Ovary (tissue), 9 donors: ENCODE results near the gene RHO. TPM values are rescaled to one million over a fixed set of nuclear protein-coding genes. Genes with fewer than 3 reads are reported as not detected.

Experiments
- DNase-seq, 5 donors: peaks; one replicate each; pipeline ENCODE4 v3.0.0-alpha.2; 2019 to 2020
- H3K27ac ChIP-seq, 2 donors: fragments of 200-600 bp; one replicate each; pipeline versions ENCODE4 v1.5.1 to v1.8.0; 2019 to 2022
- H3K27me3 ChIP-seq: fragments of 200-600 bp; one replicate; pipeline ENCODE4 v1.8.0; 2022
- H3K36me3 ChIP-seq: fragments of 200-600 bp; sonication (generic); one replicate; pipeline ENCODE4 v1.5.1; 2019
- H3K4me1 ChIP-seq: one replicate; pipeline ENCODE4 v1.8.1; 2013; ENCODE audit warnings: mild to moderate bottlenecking, moderate library complexity; ENCODE audit not compliant: insufficient read depth
- H3K4me3 ChIP-seq: fragments of 200-600 bp; sonication (generic); one replicate; pipeline ENCODE4 v1.5.1; 2017
- H3K9me3 ChIP-seq, 2 donors: fragments of 200-600 bp in 1 of 2; sonication (generic) in 1 of 2; one replicate each; pipeline versions ENCODE4 v1.5.1 to v1.8.1; 2013 to 2019; ENCODE audit warnings: mild to moderate bottlenecking in 1 of 2, moderate library complexity in 1 of 2
- EP300 ChIP-seq: sonication (generic); formaldehyde crosslinking; IDR thresholded peaks from one replicate; pipeline ENCODE4 v1.6.1; 2017; ENCODE audit warnings: antibody characterized with exemption
- POLR2A ChIP-seq: fragments of 450-650 bp; IDR thresholded peaks from one replicate; pipeline ENCODE4 v1.6.1; 2017; ENCODE audit warnings: antibody characterized with exemption, mild to moderate bottlenecking, moderate library complexity
- WGBS, 3 donors: extraction: QIAGEN DNeasy Blood & Tissue Kit in 1 of 3; methylation state at CpG; one replicate each; pipeline versions ENCODE4 v1.1.5 to v1.1.7; 2013 to 2017; 5-methylcytosine and 5-hydroxymethylcytosine counted together
- intact Hi-C, 4 donors: fragments of 100-400 bp; cut with DNase I; formaldehyde crosslinking; loops; one replicate each; pipeline versions ENCODE4 v1.11.0 to v1.15.1; 2022 to 2023
- polyA plus RNA-seq, 2 donors: library from polyadenylated mRNA; stranded (reverse); fragments of 200-250 nt in 1 of 2; fragments of 350-450 nt in 1 of 2; fragmentation: Illumina TruSeq in 1 of 2; extraction: RNeasy Lipid Tissue Mini Kit (QIAGEN cat#74804) in 1 of 2; gene quantifications; one replicate each; pipeline ENCODE4 v1.2.3, GENCODE V29; 2013 to 2014
- total RNA-seq, 7 donors: library from RNA; depleted of rRNA in 2 of 7; stranded (reverse); fragments of >200 nt in 2 of 7; fragmentation: NEBNext Ultra II Directional in 3 of 7; extraction: Animal tissue kit (Norgen Biotek cat#: 25700) in 3 of 7; gene quantifications; one replicate each; pipeline versions ENCODE4 v1.1.0 to v1.2.4, GENCODE V29; 2016 to 2023
- TF ChIP-seq, protein P1 (sequence below), 3 donors: fragments of 450-650 bp in 2 of 3; fragments of 200-600 bp in 1 of 3; IDR thresholded peaks; one replicate each; pipeline versions ENCODE4 v1.5.1 to v1.8.0; 2016 to 2022; ENCODE audit warnings: antibody characterized with exemption in 3 of 3, mild to moderate bottlenecking in 1 of 3
- donor health status: DM: no; HTN: no; CAD: no; lungs with moderate emphysema.
- donor health status: DM: no; HTN: no; CAD: no.
- donor health status: Bipolar disorder and iron deficiency.
- donor health status: DM: yes; HTN: yes; CAD: no.
- donor health status: DM: no; HTN: no; CAD: no.
- donor health status: DM: yes; HTN: yes; CAD: no.

The RHO gene
- total and polyA plus RNA-seq, 9 donors = 0.13 to 0.24 TPM; not detected in 7

DNA sequence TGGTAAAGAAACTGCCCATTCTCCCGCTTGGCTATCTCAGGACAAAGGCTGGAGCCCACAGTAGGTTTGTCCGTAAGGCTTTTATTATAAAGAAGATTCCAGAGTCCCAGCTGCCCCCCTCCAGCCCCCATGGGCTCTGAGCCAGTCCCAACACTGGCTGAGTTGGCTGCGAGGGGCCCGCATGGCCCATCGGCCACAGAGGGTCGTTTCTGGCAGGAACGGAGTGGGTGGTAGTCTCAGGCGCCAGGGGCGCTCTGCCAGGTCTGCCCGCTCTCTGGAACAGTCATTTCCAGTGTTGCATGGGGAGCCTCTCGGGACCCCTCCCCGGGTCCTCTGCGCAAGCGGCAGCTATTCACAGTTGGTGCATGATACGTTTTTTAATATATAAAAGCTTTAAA is 26.7 kb downstream of the RHO start:
- H3K4me3 ChIP-seq = no peak overlapping the region
- DNase-seq = no peak
- peaks cover 19% of the 10 kb centered on the region for H3K4me1 ChIP-seq
- H3K27ac ChIP-seq = peak overlapping the region; percentile 64 to 66
- WGBS, 3 donors = 61 to 74% (median 68%) methylated on average over 15 of the region's 15 CpGs
- no peaks in the 10 kb centered on the region for H3K9me3 ChIP-seq
- TF ChIP-seq, protein P1, sequence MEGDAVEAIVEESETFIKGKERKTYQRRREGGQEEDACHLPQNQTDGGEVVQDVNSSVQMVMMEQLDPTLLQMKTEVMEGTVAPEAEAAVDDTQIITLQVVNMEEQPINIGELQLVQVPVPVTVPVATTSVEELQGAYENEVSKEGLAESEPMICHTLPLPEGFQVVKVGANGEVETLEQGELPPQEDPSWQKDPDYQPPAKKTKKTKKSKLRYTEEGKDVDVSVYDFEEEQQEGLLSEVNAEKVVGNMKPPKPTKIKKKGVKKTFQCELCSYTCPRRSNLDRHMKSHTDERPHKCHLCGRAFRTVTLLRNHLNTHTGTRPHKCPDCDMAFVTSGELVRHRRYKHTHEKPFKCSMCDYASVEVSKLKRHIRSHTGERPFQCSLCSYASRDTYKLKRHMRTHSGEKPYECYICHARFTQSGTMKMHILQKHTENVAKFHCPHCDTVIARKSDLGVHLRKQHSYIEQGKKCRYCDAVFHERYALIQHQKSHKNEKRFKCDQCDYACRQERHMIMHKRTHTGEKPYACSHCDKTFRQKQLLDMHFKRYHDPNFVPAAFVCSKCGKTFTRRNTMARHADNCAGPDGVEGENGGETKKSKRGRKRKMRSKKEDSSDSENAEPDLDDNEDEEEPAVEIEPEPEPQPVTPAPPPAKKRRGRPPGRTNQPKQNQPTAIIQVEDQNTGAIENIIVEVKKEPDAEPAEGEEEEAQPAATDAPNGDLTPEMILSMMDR (IDR thresholded peaks at IDR 0.05) = no peak
- TF ChIP-seq EP300 (no peak), POLR2A (no peak)
- intact Hi-C loops = no loop called here
- no peaks in the 10 kb centered on the region for H3K36me3 ChIP-seq
- no peaks in the 10 kb centered on the region for H3K27me3 ChIP-seq

DNA sequence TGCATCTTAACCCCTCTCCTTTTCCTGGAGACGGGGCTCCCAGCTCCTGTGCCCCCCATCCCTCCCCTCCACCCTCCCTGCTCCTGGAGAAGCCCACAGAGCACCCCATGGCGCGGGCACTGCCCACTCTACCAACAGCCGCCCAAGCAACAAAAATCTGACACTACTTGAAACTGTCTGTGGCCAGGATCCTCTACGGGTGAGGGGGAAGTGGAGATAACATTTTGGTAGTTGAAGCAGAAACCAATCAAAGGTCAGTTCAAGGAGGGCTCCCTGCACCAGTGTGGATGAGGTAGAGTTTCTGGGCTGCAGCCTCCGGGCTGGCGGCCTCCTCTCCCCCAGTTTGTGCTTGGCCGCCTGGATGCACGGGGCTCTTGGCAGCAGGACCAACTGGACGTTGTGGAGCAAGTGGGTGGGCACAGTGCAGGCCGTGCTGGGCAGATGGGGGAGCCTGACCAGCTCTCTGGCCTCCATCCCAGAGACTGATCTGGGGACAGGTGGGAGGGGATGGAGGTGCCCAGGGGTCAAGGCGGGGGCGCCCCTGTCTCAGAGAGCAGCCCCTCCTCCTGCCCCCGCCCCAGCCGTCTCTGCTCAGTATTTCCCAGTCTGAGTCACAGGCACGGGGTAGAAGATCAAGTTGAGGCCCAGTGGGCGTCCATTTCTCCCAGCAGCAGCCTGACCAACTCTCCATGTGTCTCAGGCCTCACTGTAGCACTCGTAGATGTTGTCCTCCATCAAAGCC is 27.3 kb downstream of the RHO start:
- no peaks in the 10 kb centered on the region for H3K36me3 ChIP-seq
- H3K9me3 ChIP-seq = no peaks in the 10 kb centered on the region
- no peaks in the 10 kb centered on the region for H3K27me3 ChIP-seq
- H3K4me1 ChIP-seq = peaks cover 20% of the 10 kb centered on the region
- TF ChIP-seq EP300 (no peak), POLR2A (no peak)
- TF ChIP-seq, protein P1 (IDR thresholded peaks at IDR 0.05) = no peak
- no peak overlapping the region for H3K4me3 ChIP-seq
- peak overlapping the region in 1 of 2 donors; percentile 66 for H3K27ac ChIP-seq
- DNase-seq = no peak
- 73 to 74% (median 73%) methylated on average over 13 to 18 of the region's 18 CpGs for WGBS, 3 donors
- intact Hi-C loops = no loop called here

DNA sequence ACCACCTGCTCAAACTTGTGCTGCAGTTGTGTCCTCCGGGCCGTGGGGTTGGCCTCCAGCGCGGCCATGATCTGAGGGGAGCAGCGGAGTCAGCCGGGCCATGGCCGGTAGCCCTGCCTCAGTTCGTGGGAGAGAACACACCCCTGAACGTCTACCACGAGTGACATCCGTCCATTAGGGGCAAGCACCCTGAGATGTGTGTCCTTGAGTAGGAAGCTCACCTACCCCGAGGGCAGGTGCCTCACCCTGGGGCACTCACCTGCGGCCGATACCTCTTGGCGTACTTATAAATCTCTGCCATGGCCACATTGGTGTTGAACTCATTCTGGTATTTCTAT is 27.9 kb downstream of the RHO start:
- 90 to 97% (median 93%) methylated on average over 15 of the region's 15 CpGs for WGBS, 3 donors
- Histone ChIP-seq H3K4me3 (no peak overlapping the region), H3K4me1 (peaks cover 25% of the 10 kb centered on the region), H3K9me3 (no peaks in the 10 kb centered on the region), H3K36me3 (no peaks in the 10 kb centered on the region), H3K27ac (no peak overlapping the region), H3K27me3 (no peaks in the 10 kb centered on the region)
- TF ChIP-seq, protein P1 (IDR thresholded peaks at IDR 0.05) = no peak
- TF ChIP-seq EP300 = no peak
- no peak for TF ChIP-seq POLR2A
- no peak for DNase-seq
- intact Hi-C loops = no loop called here

DNA sequence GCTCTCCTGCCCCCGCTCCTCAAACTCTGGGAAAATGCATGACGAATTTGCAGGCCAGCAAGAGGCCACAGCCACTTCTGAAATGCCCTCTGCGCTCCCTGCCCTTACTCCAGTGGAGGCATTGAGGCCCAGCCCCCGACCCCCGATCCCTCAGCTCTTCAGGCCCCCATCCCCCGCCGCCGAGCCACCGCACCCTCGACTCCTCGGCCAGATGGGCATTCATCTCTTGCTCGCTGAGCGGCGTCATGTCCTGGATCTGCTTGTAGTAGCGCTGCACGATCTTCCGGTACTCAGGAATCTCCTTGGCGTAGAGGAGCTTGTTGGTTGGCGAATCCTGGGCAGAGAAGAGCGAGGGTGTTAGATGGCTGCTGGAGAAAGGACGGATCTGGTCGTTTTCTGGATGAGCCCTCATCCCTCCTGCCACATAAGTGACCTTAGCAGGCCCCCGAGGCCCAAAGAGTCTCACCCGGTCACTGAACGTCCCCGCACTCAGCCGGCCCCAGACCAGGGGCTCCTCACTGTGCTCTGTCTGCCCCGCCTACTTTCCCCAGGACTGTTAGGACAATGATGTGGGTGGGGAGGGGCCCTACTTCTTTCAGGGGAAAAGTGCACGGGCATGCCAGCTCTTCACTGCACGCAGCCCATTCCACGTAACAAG is 28.6 kb downstream of the RHO start:
- Histone ChIP-seq H3K4me1 (peaks cover 30% of the 10 kb centered on the region), H3K27me3 (no peaks in the 10 kb centered on the region), H3K36me3 (no peaks in the 10 kb centered on the region), H3K9me3 (no peaks in the 10 kb centered on the region), H3K4me3 (no peak overlapping the region), H3K27ac (no peak overlapping the region)
- no peak for DNase-seq
- intact Hi-C loops = no loop called here
- 89 to 92% (median 91%) methylated on average over 31 of the region's 31 CpGs for WGBS, 3 donors
- TF ChIP-seq EP300 (no peak), POLR2A (no peak)
- TF ChIP-seq, protein P1 (IDR thresholded peaks at IDR 0.05) = no peak
